ENCODE data around the gene JPH2. TPM values are rescaled to one million over a fixed set of nuclear protein-coding genes. Genes with fewer than 3 reads are reported as not detected.

Gene JPH2
- total and polyA plus RNA-seq, 4 donors, result 0.09 to 1.3 (median 0.17) TPM; not detected in 1

DNA sequence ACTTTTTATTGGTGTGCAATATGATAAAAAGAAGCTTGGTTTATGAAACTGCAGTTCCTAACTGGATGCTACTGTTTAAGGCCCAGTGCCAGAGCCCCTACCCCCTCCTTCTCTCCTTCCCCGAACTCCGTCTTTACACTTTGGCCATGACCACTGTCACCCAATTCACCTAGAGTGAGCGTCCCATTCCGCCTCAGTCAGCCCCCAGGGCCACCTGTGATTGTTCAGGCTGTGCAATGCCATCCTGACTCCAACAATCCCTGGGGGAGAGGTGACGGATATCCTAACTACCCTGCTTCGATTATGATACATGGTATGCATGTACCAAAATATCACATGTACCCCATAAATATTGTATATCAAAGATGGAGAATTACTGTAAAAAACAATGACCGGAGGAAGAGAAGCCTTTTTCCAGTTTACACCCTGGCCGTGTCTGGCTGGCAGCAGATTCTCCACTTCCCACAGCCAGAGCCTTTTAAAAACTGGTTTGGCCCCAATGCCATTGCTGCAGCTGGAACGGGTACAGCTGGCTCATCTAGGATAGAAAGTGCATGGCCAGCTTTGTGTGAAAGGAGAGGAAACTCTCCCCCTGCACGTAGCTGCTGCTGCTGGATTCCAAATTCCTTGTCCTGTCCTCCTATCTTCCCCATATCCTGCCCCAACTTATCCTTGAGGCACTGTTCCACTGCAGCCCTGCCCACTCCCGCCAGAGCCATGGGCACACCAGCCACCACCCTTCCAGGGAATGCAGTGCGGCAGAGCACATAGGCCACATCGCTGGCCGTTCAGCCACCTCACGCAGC lies 99.7 kb downstream of the JPH2 start (continued):
- TF ChIP-seq REST (IDR thresholded peaks at IDR 0.05), result no peak
- no peak for TF ChIP-seq GABPA (IDR thresholded peaks at IDR 0.05 in 1 of 2, conservative IDR thresholded peaks at IDR 0.05 in 1 of 2)
- no peak for TF ChIP-seq MAX (IDR thresholded peaks at IDR 0.05)
- no peak for TF ChIP-seq EGR1 (IDR thresholded peaks at IDR 0.05; ENCODE audit: low read depth in 2 of 2)
- no peak for TF ChIP-seq FOXA1 (IDR thresholded peaks at IDR 0.05)
- no peak for TF ChIP-seq YY1 (IDR thresholded peaks at IDR 0.05)

DNA sequence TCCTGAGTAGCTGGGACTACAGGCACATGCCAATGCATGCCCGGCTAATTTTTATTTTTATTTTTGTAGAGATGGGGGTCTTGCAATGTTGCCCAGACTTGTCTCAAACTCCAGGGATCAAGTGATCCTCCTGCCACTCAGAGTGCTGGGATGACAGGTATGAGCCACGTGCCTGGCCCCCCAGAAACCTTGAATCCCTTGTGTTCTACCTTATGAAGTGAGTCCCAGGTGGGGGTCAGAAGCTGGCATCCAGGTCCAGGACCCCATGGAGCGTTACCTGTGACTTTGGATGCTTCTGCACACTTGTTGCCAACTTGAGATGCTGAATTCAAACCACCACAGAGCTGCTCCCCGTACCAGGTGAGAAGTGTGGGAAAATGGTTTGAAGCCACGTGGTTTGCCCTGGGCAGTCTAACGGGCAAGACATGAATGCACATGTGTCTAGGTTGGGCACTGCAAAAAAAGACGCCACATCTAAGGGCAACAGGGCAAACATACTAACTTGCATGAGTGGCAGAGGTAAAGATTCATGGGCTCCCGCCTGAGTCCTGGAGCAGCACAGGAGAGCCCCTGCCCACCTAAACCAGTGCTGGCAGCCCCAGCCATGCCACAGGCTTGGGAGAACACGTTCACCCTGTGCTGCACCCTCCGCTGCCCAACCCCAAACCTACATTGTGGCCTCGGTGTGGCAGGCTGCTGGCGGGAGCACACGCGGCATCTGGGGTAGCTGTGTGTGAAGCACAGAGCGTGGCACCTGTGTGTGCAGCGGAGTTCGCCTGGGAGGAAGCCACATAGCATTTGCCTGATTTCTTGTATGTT lies 101.2 kb downstream of the JPH2 start:
- no peaks in the 10 kb centered on the region for H3K9me3 ChIP-seq (ENCODE audit: control insufficient read depth in 4 of 4, low read length in 3 of 4)
- WGBS, result 80% methylated on average over 17 of the region's 17 CpGs
- H3K36me3 ChIP-seq (ENCODE audit: control insufficient read depth in 4 of 4, insufficient read depth in 3 of 4, low read depth in 1 of 4, low read length in 3 of 4), result no peaks in the 10 kb centered on the region

More for the DNA sequence above, 101.2 kb downstream of the JPH2 start:
- DNase-seq (ENCODE audit: low spot score), result no peak
- Histone ChIP-seq H3K4me1 (ENCODE audit: control insufficient read depth in 4 of 4, insufficient read depth in 4 of 4, low read length in 3 of 4) (no peaks in the 10 kb centered on the region), H3K27ac (ENCODE audit: low read depth in 1 of 2, low read length in 2 of 2) (no peak overlapping the region), H3K4me3 (ENCODE audit: low read depth in 1 of 3, low read length in 3 of 3) (no peak overlapping the region), H3K9ac (ENCODE audit: low read depth in 1 of 2, low read length in 2 of 2) (no peak overlapping the region), H3K27me3 (ENCODE audit: control insufficient read depth in 4 of 4, insufficient read depth in 4 of 4, low read length in 3 of 4) (no peaks in the 10 kb centered on the region)
- no peak for TF ChIP-seq FOXA1 (IDR thresholded peaks at IDR 0.05)
- TF ChIP-seq GABPA (IDR thresholded peaks at IDR 0.05 in 1 of 2, conservative IDR thresholded peaks at IDR 0.05 in 1 of 2), result no peak
- no peak for TF ChIP-seq REST (IDR thresholded peaks at IDR 0.05)
- TF ChIP-seq JUND (IDR thresholded peaks at IDR 0.05), result no peak
- TF ChIP-seq YY1 (IDR thresholded peaks at IDR 0.05), result no peak
- no peak for TF ChIP-seq NR2F2 (IDR thresholded peaks at IDR 0.05)
- no peak for TF ChIP-seq HNF4G (IDR thresholded peaks at IDR 0.05)
- TF ChIP-seq EGR1 (IDR thresholded peaks at IDR 0.05; ENCODE audit: low read depth in 2 of 2), result no peak
- no peak for TF ChIP-seq SP1 (IDR thresholded peaks at IDR 0.05)
